ENCODE results near the gene ZBTB17. TPM values are rescaled to one million over a fixed set of nuclear protein-coding genes. Genes with fewer than 3 reads are reported as not detected.
A peak's percentile ranks its signal among the peaks of the same experiment; 100 is the strongest.

Gene ZBTB17
- total and polyA plus RNA-seq, 2 of the 4 experiments (the other 2 are of a cell fraction), result 26.3 to 58.2 TPM

DNA sequence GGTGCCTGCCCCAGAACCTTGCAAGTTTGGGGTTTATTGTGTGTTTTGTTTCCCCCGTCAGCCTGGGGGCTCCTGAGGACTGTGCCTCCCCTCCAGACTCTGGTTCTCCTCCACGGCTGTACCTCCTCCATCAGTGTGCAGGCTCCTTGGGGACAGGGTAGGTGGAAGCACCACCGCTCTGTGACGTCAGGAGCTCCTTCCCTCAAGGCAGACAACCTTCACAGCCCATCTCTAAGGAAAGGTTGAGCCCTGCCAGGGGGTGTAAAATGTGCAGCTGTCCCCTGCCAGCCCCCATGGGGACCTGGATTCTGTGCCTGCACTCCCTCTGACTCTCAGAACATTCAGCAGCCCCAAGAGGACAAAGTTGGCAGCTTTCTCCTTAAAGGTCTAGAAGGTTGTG, 42.4 kb upstream of the ZBTB17 start:
- no peak overlapping the region; the same call in 2 of the 3 replicates for H2BK15ac ChIP-seq (ENCODE audit: low read depth, low read length)
- H4K8ac ChIP-seq (ENCODE audit: low read depth in 2 of 2, low read length in 2 of 2), result peak overlapping the region; percentile 62 to 87
- peak overlapping the region; percentile 25; the same call in 1 of the 2 replicates for H3K27ac ChIP-seq (ENCODE audit: insufficient read depth, low read length)
- peak overlapping the region; percentile 44 for H4K5ac ChIP-seq (ENCODE audit: low read depth, low read length)
- no peaks in the 10 kb centered on the region for H3K36me3 ChIP-seq (ENCODE audit: control insufficient read depth, insufficient read depth, low read length)
- no TSS peak for BruUV-seq (replicated peaks)
- peak overlapping the region; percentile 32 for H2BK5ac ChIP-seq (ENCODE audit: low read depth, low read length, poor library complexity, severe bottlenecking)
- dilution Hi-C loops (cut with HindIII; ENCODE audit: low sequenced_read_pairs, unreplicated experiment), result no loop called here
- H3K56ac ChIP-seq (ENCODE audit: extremely low read depth, insufficient read depth, low read length), result no peak overlapping the region
- peak overlapping the region; percentile 66 for H3K4ac ChIP-seq (ENCODE audit: low read depth, low read length)
- ATAC-seq (ENCODE audit: low read depth) (peak; percentile 18), DNase-seq (no peak)
- intact Hi-C loops (cut with micrococcal nuclease), result no loop called here
- peak overlapping the region; percentile 38; the same call in 1 of the 2 replicates for H3K18ac ChIP-seq (ENCODE audit: low read depth, low read length)
- peaks cover 27% of the 10 kb centered on the region for H3K4me1 ChIP-seq (ENCODE audit: control insufficient read depth, insufficient read depth, low read length)
- H4K20me1 ChIP-seq (ENCODE audit: insufficient read depth, low read length), result no peaks in the 10 kb centered on the region
- peak overlapping the region; percentile 66 for H2AK5ac ChIP-seq (ENCODE audit: low read depth, low read length)
- H3K27me3 ChIP-seq (ENCODE audit: control insufficient read depth, insufficient read depth, low read length), result no peaks in the 10 kb centered on the region; the same call in 1 of the 2 replicates
- H3K23ac ChIP-seq (ENCODE audit: low read depth, low read length), result peak overlapping the region; percentile 71
- H3K9ac ChIP-seq (ENCODE audit: low read depth, low read length), result no peak overlapping the region
- H2AFZ ChIP-seq (replicated peaks; ENCODE audit: low read length, poor library complexity), result peak overlapping the region; percentile 94
- peaks cover 3% of the 10 kb centered on the region for H3K9me1 ChIP-seq (ENCODE audit: insufficient read depth, low read length)
- no peak overlapping the region for H3K4me3 ChIP-seq (ENCODE audit: insufficient read depth, low read depth, low read length)
- TF ChIP-seq POLR2A (IDR thresholded peaks at IDR 0.05; ENCODE audit: low read depth, low read length) (no peak), MAFK (IDR thresholded peaks at IDR 0.05; ENCODE audit: low read depth, low read length) (no peak), CEBPB (IDR thresholded peaks at IDR 0.05; ENCODE audit: low read depth, low read length) (no peak), NFE2L2 (IDR thresholded peaks at IDR 0.05; ENCODE audit: low read depth, low read length) (no peak), RCOR1 (IDR thresholded peaks at IDR 0.05; ENCODE audit: insufficient replicate concordance, low read length) (no peak), MXI1 (IDR thresholded peaks at IDR 0.05; ENCODE audit: borderline replicate concordance, low read depth, low read length) (no peak), FOS (IDR thresholded peaks at IDR 0.05; ENCODE audit: low read depth, low read length) (no peak), MAZ (IDR thresholded peaks at IDR 0.05; ENCODE audit: borderline replicate concordance, low read depth, low read length) (no peak), CHD1 (IDR thresholded peaks at IDR 0.05; ENCODE audit: low read depth, low read length) (no peak), RAD21 (IDR thresholded peaks at IDR 0.05; ENCODE audit: low read length) (no peak), RFX5 (IDR thresholded peaks at IDR 0.05; ENCODE audit: low read depth, low read length) (no peak), SMC3 (IDR thresholded peaks at IDR 0.05; ENCODE audit: low read depth, low read length) (no peak), BHLHE40 (IDR thresholded peaks at IDR 0.05; ENCODE audit: low read depth, low read length) (no peak)
- TF ChIP-seq, protein P1, sequence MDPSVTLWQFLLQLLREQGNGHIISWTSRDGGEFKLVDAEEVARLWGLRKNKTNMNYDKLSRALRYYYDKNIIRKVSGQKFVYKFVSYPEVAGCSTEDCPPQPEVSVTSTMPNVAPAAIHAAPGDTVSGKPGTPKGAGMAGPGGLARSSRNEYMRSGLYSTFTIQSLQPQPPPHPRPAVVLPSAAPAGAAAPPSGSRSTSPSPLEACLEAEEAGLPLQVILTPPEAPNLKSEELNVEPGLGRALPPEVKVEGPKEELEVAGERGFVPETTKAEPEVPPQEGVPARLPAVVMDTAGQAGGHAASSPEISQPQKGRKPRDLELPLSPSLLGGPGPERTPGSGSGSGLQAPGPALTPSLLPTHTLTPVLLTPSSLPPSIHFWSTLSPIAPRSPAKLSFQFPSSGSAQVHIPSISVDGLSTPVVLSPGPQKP (IDR thresholded peaks at IDR 0.05; ENCODE audit: borderline replicate concordance, low read depth, low read length), result no peak
- TF ChIP-seq, protein P2, sequence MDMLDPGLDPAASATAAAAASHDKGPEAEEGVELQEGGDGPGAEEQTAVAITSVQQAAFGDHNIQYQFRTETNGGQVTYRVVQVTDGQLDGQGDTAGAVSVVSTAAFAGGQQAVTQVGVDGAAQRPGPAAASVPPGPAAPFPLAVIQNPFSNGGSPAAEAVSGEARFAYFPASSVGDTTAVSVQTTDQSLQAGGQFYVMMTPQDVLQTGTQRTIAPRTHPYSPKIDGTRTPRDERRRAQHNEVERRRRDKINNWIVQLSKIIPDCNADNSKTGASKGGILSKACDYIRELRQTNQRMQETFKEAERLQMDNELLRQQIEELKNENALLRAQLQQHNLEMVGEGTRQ (IDR thresholded peaks at IDR 0.05; ENCODE audit: low read depth, low read length), result no peak
- TF ChIP-seq, protein P3, sequence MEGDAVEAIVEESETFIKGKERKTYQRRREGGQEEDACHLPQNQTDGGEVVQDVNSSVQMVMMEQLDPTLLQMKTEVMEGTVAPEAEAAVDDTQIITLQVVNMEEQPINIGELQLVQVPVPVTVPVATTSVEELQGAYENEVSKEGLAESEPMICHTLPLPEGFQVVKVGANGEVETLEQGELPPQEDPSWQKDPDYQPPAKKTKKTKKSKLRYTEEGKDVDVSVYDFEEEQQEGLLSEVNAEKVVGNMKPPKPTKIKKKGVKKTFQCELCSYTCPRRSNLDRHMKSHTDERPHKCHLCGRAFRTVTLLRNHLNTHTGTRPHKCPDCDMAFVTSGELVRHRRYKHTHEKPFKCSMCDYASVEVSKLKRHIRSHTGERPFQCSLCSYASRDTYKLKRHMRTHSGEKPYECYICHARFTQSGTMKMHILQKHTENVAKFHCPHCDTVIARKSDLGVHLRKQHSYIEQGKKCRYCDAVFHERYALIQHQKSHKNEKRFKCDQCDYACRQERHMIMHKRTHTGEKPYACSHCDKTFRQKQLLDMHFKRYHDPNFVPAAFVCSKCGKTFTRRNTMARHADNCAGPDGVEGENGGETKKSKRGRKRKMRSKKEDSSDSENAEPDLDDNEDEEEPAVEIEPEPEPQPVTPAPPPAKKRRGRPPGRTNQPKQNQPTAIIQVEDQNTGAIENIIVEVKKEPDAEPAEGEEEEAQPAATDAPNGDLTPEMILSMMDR (conservative IDR thresholded peaks at IDR 0.05; ENCODE audit: low read depth, low read length), result no peak
- peak overlapping the region; percentile 69 for H2AK9ac ChIP-seq (replicated peaks; ENCODE audit: low read depth, low read length, poor library complexity)
- H3K14ac ChIP-seq (replicated peaks; ENCODE audit: low read depth, low read length), result peak overlapping the region; percentile 86
- ChIA-PET POLR2A (ENCODE audit: unreplicated experiment) (no interaction called here), CTCF (no interaction called here)
- no peak overlapping the region for H3K4me2 ChIP-seq (ENCODE audit: low read depth, low read length)
- H2BK20ac ChIP-seq (ENCODE audit: low read depth, low read length), result peak overlapping the region; percentile 69
- H3K9me3 ChIP-seq (ENCODE audit: control insufficient read depth, insufficient read depth, low read length), result no peaks in the 10 kb centered on the region
- H4K91ac ChIP-seq (ENCODE audit: insufficient read depth, low read depth, low read length), result peak overlapping the region; percentile 46; the same call in 1 of the 2 replicates
- WGBS, 2 experiments (ENCODE audit: extremely low coverage in 2 of 2, insufficient read length in 1 of 2), result no CpG with 5 or more reads among the region's 4 CpGs
- in situ Hi-C loops (cut with MboI; ENCODE audit: low sequenced_read_pairs), result no loop called here
- H3K79me1 ChIP-seq (ENCODE audit: low read depth in 1 of 2, low read length in 2 of 2), result no peaks in the 10 kb centered on the region
- peak overlapping the region; percentile 83 for H2BK120ac ChIP-seq (ENCODE audit: low read depth, low read length)
